GM12878 (cell line): ENCODE results near the gene GPR21. TPM values are rescaled to one million over a fixed set of nuclear protein-coding genes. Genes with fewer than 3 reads are reported as not detected.

ENCODE experiments used
- ATAC-seq: fragments of 200-7000 bp; cut with Tn5 transposase; 3 replicates; pipeline ENCODE4 v1.9.1; 2020; ENCODE audit warnings: mild to moderate bottlenecking, moderate library complexity
- BruUV-seq: library from RNA; stranded (reverse); fragments of 400-500 nt; replicated peaks from 2 replicates; lab custom pipeline; 2021; lab: Mats Ljungman, UMichigan
- CTCF ChIA-PET: fragments of 300-600 bp; sonication (Branson Sonifier 250); formaldehyde crosslinking; extraction: SDS; loops from one replicate; lab custom pipeline; 2021; ENCODE audit warnings: inconsistent platforms; lab: Yijun Ruan, JAX
- POLR2A ChIA-PET: fragments of 350-600 bp; formaldehyde crosslinking; extraction: SDS; loops from one replicate; lab custom pipeline; 2021; ENCODE audit warnings: inconsistent platforms; lab: Charles Lee
- RAD21 ChIA-PET: fragments of 300-600 bp; sonication (Branson Sonifier 250); formaldehyde crosslinking; loops from one replicate; lab custom pipeline; 2023; ENCODE audit warnings: antibody characterized with exemption; ENCODE audit not compliant: unreplicated experiment; lab: Charles Lee
- SMC1A ChIA-PET: fragments of 300-600 bp; sonication (Branson Sonifier 250); formaldehyde crosslinking; loops from one replicate; lab custom pipeline; 2023; ENCODE audit not compliant: unreplicated experiment, uncharacterized antibody; lab: Charles Lee
- DNase-seq: peaks from one replicate; pipeline ENCODE4 v3.0.0-alpha.2; 2011; ENCODE audit warnings: low read depth, low spot score
- FAIRE-seq: peaks from 3 replicates; lab custom pipeline; 2011; peaks lifted over from hg19 to GRCh38; lab: Jason Lieb, UNC
- H2AFZ ChIP-seq: 2 replicates; pipeline ENCODE4 v1.6.0; 2011; ENCODE audit warnings: low read depth, low read length, control low read depth; ENCODE audit not compliant: control insufficient read depth
- H3K27ac ChIP-seq: 2 replicates; pipeline ENCODE4 v1.5.1; 2011; ENCODE audit warnings: control low read depth; ENCODE audit not compliant: control insufficient read depth, insufficient read depth
- H3K27me3 ChIP-seq, 2 experiments: replicated peaks in 1 of 2; 2 replicates each; pipeline versions ENCODE4 v1.6.0 to v1.6.1; 2011; ENCODE audit warnings: low read length in 1 of 2; ENCODE audit not compliant: control insufficient read depth in 2 of 2, insufficient read depth in 2 of 2
- H3K36me3 ChIP-seq, 2 experiments: 2 replicates each; pipeline ENCODE4 v1.5.1; 2011; ENCODE audit warnings: low read length in 1 of 2; ENCODE audit not compliant: control insufficient read depth in 2 of 2, insufficient read depth in 2 of 2
- H3K4me1 ChIP-seq: 2 replicates; pipeline ENCODE4 v1.6.1; 2011; ENCODE audit warnings: mild to moderate bottlenecking, low read length, moderate library complexity, mixed read lengths; ENCODE audit not compliant: control insufficient read depth, insufficient read depth
- H3K4me2 ChIP-seq: 2 replicates; pipeline ENCODE4 v1.6.0; 2011; ENCODE audit warnings: control low read depth; ENCODE audit not compliant: control insufficient read depth, insufficient read depth
- H3K4me3 ChIP-seq: fragments of 200-600 bp; sonication (generic); 2 replicates; pipeline ENCODE4 v1.5.1; 2016
- H3K79me2 ChIP-seq: 2 replicates; pipeline ENCODE4 v1.6.0; 2011; ENCODE audit warnings: low read length; ENCODE audit not compliant: control insufficient read depth, insufficient read depth
- H3K9ac ChIP-seq: 2 replicates; pipeline ENCODE4 v1.8.0; 2011; ENCODE audit warnings: low read length, control low read depth, mixed read lengths; ENCODE audit not compliant: control insufficient read depth, insufficient read depth
- H3K9me3 ChIP-seq: replicated peaks from 3 replicates; pipeline ENCODE4 v1.5.1; 2011; ENCODE audit warnings: mild to moderate bottlenecking, low read length; ENCODE audit not compliant: control insufficient read depth, insufficient read depth
- H4K20me1 ChIP-seq: 2 replicates; pipeline ENCODE4 v1.6.0; 2011; ENCODE audit not compliant: control insufficient read depth, insufficient read depth
- CBX5 ChIP-seq: sonication (generic); IDR thresholded peaks from 2 replicates; pipeline ENCODE4 v1.6.1; 2016; ENCODE audit warnings: low read depth, moderate library complexity, mild to moderate bottlenecking, inconsistent platforms
- DPF2 ChIP-seq: fragments of 450-650 bp; IDR thresholded peaks from 2 replicates; pipeline ENCODE4 v1.6.1; 2017; ENCODE audit warnings: mild to moderate bottlenecking
- FOXM1 ChIP-seq: IDR thresholded peaks from 2 replicates; pipeline ENCODE4 v1.6.1; 2012; ENCODE audit warnings: low read depth, mild to moderate bottlenecking, inconsistent platforms, low read length, moderate library complexity
- IRF3 ChIP-seq: fragments of 450-650 bp; IDR thresholded peaks from 2 replicates; pipeline ENCODE4 v1.6.1; 2014; ENCODE audit warnings: mild to moderate bottlenecking
- IRF4 ChIP-seq: IDR thresholded peaks from 2 replicates; pipeline ENCODE4 v1.6.1; 2011; ENCODE audit warnings: low read depth, low read length
- NR2C1 ChIP-seq: fragments of 450-650 bp; IDR thresholded peaks from 2 replicates; pipeline ENCODE4 v1.6.1; 2017; ENCODE audit warnings: antibody characterized with exemption, mild to moderate bottlenecking, moderate library complexity
- PKNOX1 ChIP-seq: fragments of 450-650 bp; IDR thresholded peaks from 2 replicates; pipeline ENCODE4 v1.6.1; 2016; ENCODE audit warnings: mild to moderate bottlenecking
- POLR2A ChIP-seq: IDR thresholded peaks from 2 replicates; pipeline ENCODE4 v1.6.1; 2011; ENCODE audit warnings: low read depth, mild to moderate bottlenecking, low read length
- POU2F2 ChIP-seq: IDR thresholded peaks from 3 replicates; pipeline ENCODE4 v1.6.1; 2011; ENCODE audit warnings: low read depth, mild to moderate bottlenecking, low read length, borderline replicate concordance
- RCOR1 ChIP-seq: conservative IDR thresholded peaks from 2 replicates; pipeline ENCODE4 v1.6.1; 2012; ENCODE audit warnings: low read depth, low read length, improper control_type of control experiment
- SMAD1 ChIP-seq: fragments of 450-650 bp; IDR thresholded peaks from 2 replicates; pipeline ENCODE4 v1.6.1; 2018; ENCODE audit warnings: mild to moderate bottlenecking, low read depth; ENCODE audit not compliant: partially characterized antibody
- SREBF1 ChIP-seq: IDR thresholded peaks from 2 replicates; pipeline ENCODE4 v1.6.1; 2012; ENCODE audit warnings: mild to moderate bottlenecking, low read length
- TAF1 ChIP-seq: IDR thresholded peaks from 2 replicates; pipeline ENCODE4 v1.6.1; 2011; ENCODE audit warnings: mild to moderate bottlenecking, low read depth, low read length, borderline replicate concordance
- ZNF207 ChIP-seq: fragments of 450-650 bp; IDR thresholded peaks from 2 replicates; pipeline ENCODE4 v1.6.1; 2014; ENCODE audit warnings: antibody characterized with exemption, mild to moderate bottlenecking, borderline replicate concordance
- ZNF217 ChIP-seq: fragments of 450-650 bp; IDR thresholded peaks from 2 replicates; pipeline ENCODE4 v1.6.1; 2017; ENCODE audit warnings: antibody characterized with exemption, mild to moderate bottlenecking
- ZNF24 ChIP-seq: fragments of 450-650 bp; IDR thresholded peaks from 2 replicates; pipeline ENCODE4 v1.6.1; 2017; ENCODE audit warnings: antibody characterized with exemption, mild to moderate bottlenecking
- ZZZ3 ChIP-seq: IDR thresholded peaks from 2 replicates; pipeline ENCODE4 v1.6.1; 2011; ENCODE audit warnings: low read depth; ENCODE audit not compliant: control insufficient read depth, insufficient read length
- WGBS: methylation state at CpG from one replicate; pipeline ENCODE4 v1.1.6; 2016; ENCODE audit warnings: low lambda C conversion rate; ENCODE audit not compliant: insufficient replicate concordance, insufficient coverage; ENCODE audit errors: missing lambda C conversion rate; 5-methylcytosine and 5-hydroxymethylcytosine counted together
- in situ Hi-C: fragments of 300-500 bp; cut with MboI; formaldehyde crosslinking; loops from 9 replicates; pipeline ENCODE4 v1.14.3; 2018; ENCODE audit warnings: mixed read lengths
- intact Hi-C: fragments of 100-400 bp; cut with micrococcal nuclease; formaldehyde crosslinking; loops from one replicate; pipeline ENCODE4 v1.14.2; 2022; ENCODE audit not compliant: unreplicated experiment
- polyA plus RNA-seq, 11 experiments: library from polyadenylated mRNA; depleted of rRNA in 4 of 11; unstranded in 6 of 11; stranded (reverse) in 5 of 11; fragments of >200 nt; fragmentation: Nextera tagmentation in 4 of 11; fragmentation: Illumina TruSeq in 1 of 11; extraction: Ambion mirVana in 4 of 11; extraction: Trizol in 1 of 11; gene quantifications; 1 replicate in 1 of 11; 2 replicates in 10 of 11; pipeline versions ENCODE4 v1.2.1 to v1.2.3, GENCODE V29; 2011 to 2016; ENCODE audit warnings: inconsistent platforms in 2 of 11, missing spikeins in 2 of 11, low read depth in 1 of 11
- total RNA-seq, 4 experiments: library from RNA; depleted of rRNA in 3 of 4; stranded (reverse); fragments of >200 nt in 3 of 4; fragmentation: Illumina TruSeq in 1 of 4; extraction: Trizol in 1 of 4; gene quantifications; 2 replicates each; pipeline versions ENCODE4 v1.2.1 to v1.2.3, GENCODE V29; 2013 to 2021

Gene GPR21
- total and polyA plus RNA-seq, 10 of the 15 experiments (the other 5 are each of a cell fraction or from before 2014, with no cell fraction given): 0.09 to 1.9 (median 0.57) TPM; not detected in 4

DNA sequence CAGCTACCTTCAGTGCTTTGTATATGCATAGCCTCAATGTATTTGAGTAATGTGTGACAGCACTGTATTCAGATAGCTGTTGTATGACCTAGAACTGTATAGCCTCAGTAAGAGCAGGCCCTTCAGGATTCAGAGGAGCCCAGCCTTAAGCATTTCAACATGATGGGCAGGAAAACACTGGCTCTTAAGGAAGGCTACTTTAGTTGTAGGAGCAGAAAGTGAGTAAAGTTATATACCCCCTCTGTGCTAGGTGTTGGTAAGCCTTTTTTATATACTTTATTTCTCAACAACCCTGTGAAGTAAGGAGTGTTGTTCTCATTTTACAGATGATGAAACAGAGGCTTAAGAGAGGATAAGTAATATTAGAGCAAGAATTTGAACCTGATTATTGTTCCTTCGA, 1.5 kb upstream of the GPR21 start:
- WGBS: 100% methylated on average over 1 of the region's 1 CpG

More for the DNA sequence above, 1.5 kb upstream of the GPR21 start:
- ATAC-seq: no peak
- no peak for DNase-seq
- Histone ChIP-seq H3K4me2 (no peak overlapping the region), H3K36me3 (peaks cover 0 to 3% of the 10 kb centered on the region in 2 experiments; a peak in 3 of 4 replicates), H4K20me1 (no peaks in the 10 kb centered on the region), H3K4me1 (no peaks in the 10 kb centered on the region), H2AFZ (no peak overlapping the region), H3K79me2 (no peaks in the 10 kb centered on the region), H3K4me3 (no peak overlapping the region), H3K9ac (no peak overlapping the region), H3K27ac (no peak overlapping the region), H3K9me3 (no peaks in the 10 kb centered on the region), H3K27me3 (no peaks in the 10 kb centered on the region)
- ChIA-PET POLR2A (no interaction called here), CTCF (no interaction called here), RAD21 (no interaction called here), SMC1A (interaction anchor here (0.6 kb wide), 1 partner anchor 34 kb away, joined by 3 read pairs; no protein-coding TSS in a partner anchor)
- FAIRE-seq: no peak
- TF ChIP-seq ZNF217 (no peak), SMAD1 (no peak), IRF3 (no peak), RCOR1 (no peak), FOXM1 (no peak), TAF1 (no peak), IRF4 (no peak), ZNF24 (no peak), SREBF1 (no peak), NR2C1 (no peak), PKNOX1 (no peak), POLR2A (no peak), DPF2 (no peak), ZZZ3 (no peak), POU2F2 (no peak), ZNF207 (no peak), CBX5 (no peak)
- no TSS peak for BruUV-seq
- intact Hi-C loops: no loop called here
- in situ Hi-C loops: no loop called here
